GM23248 (cell line): ENCODE data around the gene ELANE. TPM values are rescaled to one million over a fixed set of nuclear protein-coding genes. Genes with fewer than 3 reads are reported as not detected.
A peak's percentile ranks its signal among the peaks of the same experiment; 100 is the strongest.

Experiments used
- DNase-seq: peaks from one replicate; pipeline ENCODE4 v3.0.0-alpha.2; 2015
- H2AFZ ChIP-seq: fragments of 200-600 bp; sonication (generic); 2 replicates; pipeline ENCODE4 v1.6.1; 2016; ENCODE audit warnings: antibody characterized with exemption
- H3F3A ChIP-seq: fragments of 200-600 bp; sonication (generic); 2 replicates; pipeline ENCODE4 v1.6.1; 2016; ENCODE audit warnings: mild to moderate bottlenecking, antibody characterized with exemption, mixed run types; ENCODE audit not compliant: insufficient read depth
- H3K27ac ChIP-seq: fragments of 200-600 bp; sonication (generic); 2 replicates; pipeline ENCODE4 v1.5.1; 2016; ENCODE audit warnings: mild to moderate bottlenecking
- H3K27me3 ChIP-seq: fragments of 200-600 bp; sonication (generic); replicated peaks from 2 replicates; pipeline ENCODE4 v1.6.1; 2016; ENCODE audit warnings: mild to moderate bottlenecking; ENCODE audit not compliant: insufficient read depth
- H3K36me3 ChIP-seq: fragments of 200-600 bp; sonication (generic); 2 replicates; pipeline ENCODE4 v1.6.1; 2016; ENCODE audit warnings: low read depth, mild to moderate bottlenecking
- H3K4me1 ChIP-seq: fragments of 200-600 bp; sonication (generic); 2 replicates; pipeline ENCODE4 v1.6.1; 2016; ENCODE audit warnings: mild to moderate bottlenecking; ENCODE audit not compliant: insufficient read depth
- H3K4me2 ChIP-seq: fragments of 200-600 bp; sonication (generic); one replicate; pipeline ENCODE4 v1.6.1; 2016; ENCODE audit warnings: mild to moderate bottlenecking; ENCODE audit not compliant: unreplicated experiment
- H3K4me3 ChIP-seq: fragments of 200-600 bp; sonication (generic); 2 replicates; pipeline ENCODE4 v1.5.1; 2016; ENCODE audit warnings: mild to moderate bottlenecking
- H3K79me2 ChIP-seq: fragments of 200-600 bp; sonication (generic); 2 replicates; pipeline ENCODE4 v1.6.1; 2016; ENCODE audit warnings: mild to moderate bottlenecking; ENCODE audit not compliant: insufficient read depth
- H3K9ac ChIP-seq: fragments of 200-600 bp; sonication (generic); 2 replicates; pipeline ENCODE4 v1.6.1; 2016; ENCODE audit warnings: mild to moderate bottlenecking
- H3K9me2 ChIP-seq: fragments of 200-600 bp; sonication (generic); 2 replicates; pipeline ENCODE4 v1.6.1; 2016; ENCODE audit warnings: mixed run types, mild to moderate bottlenecking, moderate library complexity; ENCODE audit not compliant: insufficient read depth
- H3K9me3 ChIP-seq: fragments of 200-600 bp; sonication (generic); one replicate; pipeline ENCODE4 v1.6.1; 2017; ENCODE audit warnings: low read depth
- H4K20me1 ChIP-seq: fragments of 200-600 bp; sonication (generic); 2 replicates; pipeline ENCODE4 v1.6.0; 2016; ENCODE audit not compliant: insufficient read depth
- EZH2 ChIP-seq: fragments of 200-600 bp; sonication (generic); IDR thresholded peaks from 2 replicates; pipeline ENCODE4 v1.6.1; 2018; ENCODE audit warnings: antibody characterized with exemption, mild to moderate bottlenecking; ENCODE audit not compliant: insufficient read depth, poor library complexity, severe bottlenecking
- EZH2phosphoT487 ChIP-seq: fragments of 200-600 bp; sonication (generic); IDR thresholded peaks from 2 replicates; pipeline ENCODE4 v1.6.1; 2018; ENCODE audit warnings: antibody characterized with exemption, moderate library complexity, mild to moderate bottlenecking, low read depth; ENCODE audit not compliant: insufficient read depth
- WGBS, 2 experiments: methylation state at CpG; one replicate each; pipeline ENCODE4 v1.1.6; 2015 to 2017; ENCODE audit warnings: low lambda C conversion rate in 2 of 2, low coverage in 1 of 2; ENCODE audit errors: missing lambda C conversion rate in 2 of 2; 5-methylcytosine and 5-hydroxymethylcytosine counted together
- in situ Hi-C: fragments of 300-500 bp; cut with MboI; formaldehyde crosslinking; loops from 2 replicates; pipeline ENCODE4 v1.15.0; 2020
- polyA plus RNA-seq: library from polyadenylated mRNA; unstranded; fragments of >200 nt; fragmentation: Nextera tagmentation; extraction: Ambion mirVana; gene quantifications from 2 replicates; pipeline ENCODE4 v1.2.1, GENCODE V29; 2016
- total RNA-seq: library from RNA; depleted of rRNA; stranded (reverse); fragments of >200 nt; shearing (Covaris generic); gene quantifications from 2 replicates; pipeline ENCODE4 v1.2.3, GENCODE V29; 2014; rRNA removed

The ELANE gene
- total RNA-seq (1.4 TPM in 1 of 2 replicates, not detected in the other), polyA plus RNA-seq (0.20 and 0.34 TPM in 2 replicates)

- Histone ChIP-seq H3K9ac (no peak within 1 kb of the TSS), H3K4me2 (no peak within 1 kb of the TSS), H3K9me3 (no peaks in the 10 kb centered on the region), H2AFZ (no peak within 1 kb of the TSS), H3K27me3 (peaks cover 11% of the 10 kb centered on the region), H3K27ac (no peak within 1 kb of the TSS), H3K9me2 (no peaks in the 10 kb centered on the region), H4K20me1 (no peaks in the 10 kb centered on the region), H3K4me1 (0 out of 2 replicates have a peak, but pooled peaks cover 4% of the 10 kb centered on the region), H3K79me2 (no peaks in the 10 kb centered on the region), H3K4me3 (no peak within 1 kb of the TSS), H3K36me3 (no peaks in the 10 kb centered on the region), H3F3A (0 out of 2 replicates have a peak, but pooled peaks cover 3% of the 10 kb centered on the region)
- no peak for DNase-seq
- TF ChIP-seq EZH2phosphoT487, result no peak
- no peak for TF ChIP-seq EZH2
- WGBS, 2 experiments, result 79 to 82% methylated on average over 35 to 55 of the region's 55 CpGs
- in situ Hi-C loops, result no loop called here
Observed at GRCh38 chr19:852136-853013, at the start of gene ELANE. ELANE (plus strand) TSS chr19:852303; CDS start chr19:852329, 26 bp downstream.

GRCh38 chr19:802498-803098 lies 49.5 kb upstream of the ELANE start:
- in situ Hi-C loops, result no loop called here
- TF ChIP-seq EZH2phosphoT487 (no peak), EZH2 (no peak)
- Histone ChIP-seq H3K4me2 (peak overlapping the region; percentile 98), H3K9me2 (no peaks in the 10 kb centered on the region), H3K4me3 (peak overlapping the region; percentile 86), H3F3A (peaks cover 15% of the 10 kb centered on the region), H2AFZ (no peak overlapping the region), H3K79me2 (peaks cover 97% of the 10 kb centered on the region), H3K27me3 (no peaks in the 10 kb centered on the region), H3K36me3 (peaks cover 30% of the 10 kb centered on the region), H3K9ac (peak overlapping the region; percentile 94), H3K4me1 (peaks cover 27% of the 10 kb centered on the region), H3K9me3 (no peaks in the 10 kb centered on the region), H4K20me1 (peaks cover 30% of the 10 kb centered on the region), H3K27ac (0 out of 2 replicates have a peak overlapping the region, but pooled peaks have one; percentile 3)
- WGBS, 2 experiments, result 55 to 58% methylated on average over 27 to 28 of the region's 28 CpGs
- DNase-seq, result peak; percentile 48

DNA sequence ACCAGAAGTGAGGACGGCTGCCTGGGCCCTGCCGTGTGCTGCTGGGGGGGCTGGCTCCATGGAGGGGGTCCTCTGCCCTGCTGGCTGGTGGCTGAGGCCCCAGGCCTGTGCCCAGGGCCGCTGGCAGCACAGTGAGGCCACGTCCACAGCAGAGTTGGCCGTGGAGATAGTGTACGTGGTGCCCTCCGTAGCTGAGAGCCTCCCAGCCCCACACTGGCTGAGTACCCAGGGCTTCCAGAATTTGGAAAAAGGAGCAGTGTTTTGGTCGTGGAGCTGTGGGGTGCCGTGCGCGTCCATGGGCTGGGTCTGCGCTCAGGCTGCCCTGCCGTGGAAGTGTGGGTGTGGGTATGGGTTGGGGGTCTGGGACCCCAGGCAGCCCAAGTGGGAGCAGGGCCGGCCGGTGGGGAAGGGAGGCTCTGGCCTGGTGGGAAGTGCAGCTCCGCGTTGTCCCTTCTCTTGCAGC lies 49.0 kb upstream of the ELANE start:
- H3K4me1 ChIP-seq, result peaks cover 27% of the 10 kb centered on the region
- peaks cover 20% of the 10 kb centered on the region for H3F3A ChIP-seq
- H3K4me3 ChIP-seq, result no peak overlapping the region
- in situ Hi-C loops, result no loop called here
- peaks cover 35% of the 10 kb centered on the region for H3K36me3 ChIP-seq
- no peak overlapping the region for H2AFZ ChIP-seq
- peak overlapping the region; percentile 98 for H3K4me2 ChIP-seq
- peak overlapping the region; percentile 94; the same call in 1 of the 2 replicates for H3K9ac ChIP-seq
- H3K27me3 ChIP-seq, result no peaks in the 10 kb centered on the region
- H3K9me3 ChIP-seq, result no peaks in the 10 kb centered on the region
- H3K27ac ChIP-seq, result 0 out of 2 replicates have a peak overlapping the region, but pooled peaks have one; percentile 3
- no peaks in the 10 kb centered on the region for H3K9me2 ChIP-seq
- WGBS, 2 experiments, result 82 to 83% methylated on average over 12 to 17 of the region's 17 CpGs
- peaks cover 100% of the 10 kb centered on the region for H3K79me2 ChIP-seq
- no peak for DNase-seq
- TF ChIP-seq EZH2phosphoT487 (no peak), EZH2 (no peak)
- peaks cover 30% of the 10 kb centered on the region for H4K20me1 ChIP-seq

- TF ChIP-seq EZH2 (no peak), EZH2phosphoT487 (no peak)
- Histone ChIP-seq H3K4me1 (peaks cover 27% of the 10 kb centered on the region), H3K27ac (no peak overlapping the region), H3F3A (peaks cover 20% of the 10 kb centered on the region), H3K79me2 (peaks cover 100% of the 10 kb centered on the region), H3K9ac (no peak overlapping the region), H3K9me3 (no peaks in the 10 kb centered on the region), H2AFZ (no peak overlapping the region), H3K4me2 (no peak overlapping the region), H3K9me2 (no peaks in the 10 kb centered on the region), H3K27me3 (no peaks in the 10 kb centered on the region), H3K36me3 (peaks cover 40% of the 10 kb centered on the region), H4K20me1 (peaks cover 28% of the 10 kb centered on the region), H3K4me3 (no peak overlapping the region)
- 86 to 90% methylated on average over 31 of the region's 31 CpGs for WGBS, 2 experiments
- in situ Hi-C loops, result no loop called here
- no peak for DNase-seq
Observed at GRCh38 chr19:803686-804418, 48.3 kb upstream of the ELANE start.
